Thyroid gland (tissue), 4 donors: ENCODE data around the gene S1PR1. TPM values are rescaled to one million over a fixed set of nuclear protein-coding genes. Genes with fewer than 3 reads are reported as not detected.

ENCODE experiments used
- DNase-seq, 2 donors: peaks; one replicate each; pipeline ENCODE4 v3.0.0-alpha.2; 2019
- H3K27ac ChIP-seq, 3 donors: fragments of 200-600 bp; sonication (generic); 1 replicate in 2 of 3; 2 replicates in 1 of 3; pipeline ENCODE4 v1.5.1; 2016 to 2019; ENCODE audit warnings: mild to moderate bottlenecking in 1 of 3, moderate library complexity in 1 of 3
- H3K27me3 ChIP-seq: fragments of 200-600 bp; sonication (generic); one replicate; pipeline ENCODE4 v1.5.1; 2019
- H3K36me3 ChIP-seq, 2 donors: fragments of 200-600 bp; sonication (generic); one replicate each; pipeline ENCODE4 v1.5.1; 2016 to 2019
- H3K4me1 ChIP-seq, 2 donors: fragments of 200-600 bp; sonication (generic); one replicate each; pipeline ENCODE4 v1.5.1; 2017 to 2019
- H3K4me3 ChIP-seq, 3 donors: fragments of 200-600 bp; sonication (generic); replicated peaks in 1 of 3; 1 replicate in 2 of 3; 2 replicates in 1 of 3; pipeline ENCODE4 v1.5.1; 2016; ENCODE audit warnings: mild to moderate bottlenecking in 1 of 3
- H3K9me3 ChIP-seq: fragments of 200-600 bp; sonication (generic); one replicate; pipeline ENCODE4 v1.5.1; 2017
- POLR2A ChIP-seq, 2 donors: fragments of 450-650 bp; IDR thresholded peaks; one replicate each; pipeline ENCODE4 v1.6.1; 2017; ENCODE audit warnings: antibody characterized with exemption in 2 of 2, mild to moderate bottlenecking in 2 of 2, moderate library complexity in 1 of 2
- WGBS, 2 donors: methylation state at CpG; one replicate each; pipeline ENCODE4 v1.1.5; 2017; 5-methylcytosine and 5-hydroxymethylcytosine counted together
- intact Hi-C: fragments of 100-400 bp; cut with DNase I; formaldehyde crosslinking; loops from one replicate; pipeline ENCODE4 v1.15.1; 2023
- total RNA-seq, 4 donors: library from RNA; depleted of rRNA; stranded (reverse); fragments of >200 nt; gene quantifications; one replicate each; pipeline ENCODE4 v1.2.3, GENCODE V29; 2016
- TF ChIP-seq, protein P1 (sequence below), 6 experiments: fragments of 200-600 bp in 3 of 6; fragments of 450-650 bp in 3 of 6; sonication (generic) in 3 of 6; IDR thresholded peaks; one replicate each; pipeline ENCODE4 v1.5.1; 2016 to 2019; ENCODE audit warnings: antibody characterized with exemption in 6 of 6, mild to moderate bottlenecking in 2 of 6, inconsistent platforms in 1 of 6, moderate library complexity in 1 of 6

S1PR1 gene
- total RNA-seq, 4 donors from 2014 or later, result 34.5 to 92.7 (median 67.0) TPM

DNA sequence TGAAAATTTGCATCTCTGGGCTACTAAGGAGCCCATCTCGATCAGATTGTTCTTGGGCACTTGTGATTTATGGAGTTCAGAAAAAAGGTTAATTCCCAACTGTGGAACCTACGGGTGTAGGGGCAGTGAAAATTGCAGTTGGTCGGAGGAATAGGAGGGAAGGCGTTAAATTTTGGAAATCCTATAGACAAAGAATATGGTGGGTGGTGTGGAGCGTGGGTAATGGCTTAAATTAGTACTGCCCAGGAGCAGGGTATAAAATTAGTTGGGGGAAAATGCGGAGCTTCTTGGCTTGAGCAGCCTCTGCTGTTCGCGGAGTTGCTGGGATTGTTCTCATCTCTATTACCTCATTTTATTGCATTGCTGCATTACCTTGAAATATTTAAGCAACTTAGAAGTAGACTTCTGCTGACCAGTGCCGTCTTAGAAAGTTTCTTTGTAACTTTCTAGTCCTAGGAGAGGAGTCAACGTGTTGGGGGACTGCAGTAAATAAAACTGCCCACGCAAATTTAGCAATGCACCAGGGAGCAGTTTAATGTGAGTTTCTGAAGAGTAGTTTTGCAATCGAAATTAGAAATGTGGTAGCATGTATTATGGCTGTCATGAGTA, 514 bp downstream of the S1PR1 start:
- Histone ChIP-seq H3K4me1 (peaks cover 7 to 13% of the 10 kb centered on the region in 2 donors), H3K27me3 (no peaks in the 10 kb centered on the region), H3K36me3 (no peaks in the 10 kb centered on the region), H3K27ac (peak overlapping the region; percentile 59 to 87 (median 70)), H3K4me3 (peak overlapping the region; percentile 3 to 45 (median 26)), H3K9me3 (no peaks in the 10 kb centered on the region)
- DNase-seq, result no peak
- WGBS, 2 donors, result 5 to 10% methylated on average over 12 of the region's 12 CpGs
- TF ChIP-seq, protein P1, sequence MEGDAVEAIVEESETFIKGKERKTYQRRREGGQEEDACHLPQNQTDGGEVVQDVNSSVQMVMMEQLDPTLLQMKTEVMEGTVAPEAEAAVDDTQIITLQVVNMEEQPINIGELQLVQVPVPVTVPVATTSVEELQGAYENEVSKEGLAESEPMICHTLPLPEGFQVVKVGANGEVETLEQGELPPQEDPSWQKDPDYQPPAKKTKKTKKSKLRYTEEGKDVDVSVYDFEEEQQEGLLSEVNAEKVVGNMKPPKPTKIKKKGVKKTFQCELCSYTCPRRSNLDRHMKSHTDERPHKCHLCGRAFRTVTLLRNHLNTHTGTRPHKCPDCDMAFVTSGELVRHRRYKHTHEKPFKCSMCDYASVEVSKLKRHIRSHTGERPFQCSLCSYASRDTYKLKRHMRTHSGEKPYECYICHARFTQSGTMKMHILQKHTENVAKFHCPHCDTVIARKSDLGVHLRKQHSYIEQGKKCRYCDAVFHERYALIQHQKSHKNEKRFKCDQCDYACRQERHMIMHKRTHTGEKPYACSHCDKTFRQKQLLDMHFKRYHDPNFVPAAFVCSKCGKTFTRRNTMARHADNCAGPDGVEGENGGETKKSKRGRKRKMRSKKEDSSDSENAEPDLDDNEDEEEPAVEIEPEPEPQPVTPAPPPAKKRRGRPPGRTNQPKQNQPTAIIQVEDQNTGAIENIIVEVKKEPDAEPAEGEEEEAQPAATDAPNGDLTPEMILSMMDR (IDR thresholded peaks at IDR 0.05), result no peak
- no peak for TF ChIP-seq POLR2A (IDR thresholded peaks at IDR 0.05)
- intact Hi-C loops, result loop anchor here (5.0 kb wide), 1 partner anchor 315 kb away; no protein-coding TSS in a partner anchor

DNA sequence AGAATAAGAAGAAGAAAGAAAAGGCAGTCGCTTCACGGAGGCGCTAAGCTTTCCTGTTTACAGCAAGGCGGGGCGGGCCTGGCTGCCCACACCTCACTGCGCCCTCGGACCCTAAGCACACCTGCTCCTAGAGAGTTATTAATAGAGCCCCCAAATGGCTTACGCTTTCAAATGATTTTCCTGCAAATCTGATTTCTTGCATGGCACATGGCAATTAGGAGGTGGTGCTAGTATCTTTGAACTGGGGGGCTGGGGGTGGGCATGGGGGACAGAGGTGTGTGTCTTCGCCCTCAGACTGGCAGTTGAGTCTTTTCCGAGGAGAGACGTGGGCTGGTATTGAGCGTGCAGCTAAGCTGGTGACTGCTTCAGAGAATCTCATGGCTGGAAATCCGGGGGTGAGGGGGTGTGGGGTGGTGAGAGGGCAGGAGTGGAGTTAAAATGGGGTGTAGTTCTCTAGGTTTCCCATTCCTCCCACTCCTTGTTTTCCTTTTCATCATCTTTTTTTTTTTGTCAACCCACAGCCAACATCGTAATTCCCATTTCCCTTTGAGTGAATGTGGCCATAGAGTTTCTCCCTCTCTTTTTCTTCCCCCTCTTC, 1.3 kb downstream of the S1PR1 start:
- no peak for DNase-seq
- intact Hi-C loops, result loop anchor here (5.0 kb wide), 1 partner anchor 316 kb away; no protein-coding TSS in a partner anchor
- H3K4me1 ChIP-seq, result peaks cover 7 to 13% of the 10 kb centered on the region in 2 donors
- H3K36me3 ChIP-seq, result no peaks in the 10 kb centered on the region
- H3K27me3 ChIP-seq, result no peaks in the 10 kb centered on the region
- peak overlapping the region; percentile 51 to 87 (median 70) for H3K27ac ChIP-seq
- no peak for TF ChIP-seq POLR2A (IDR thresholded peaks at IDR 0.05)
- TF ChIP-seq, protein P1 (IDR thresholded peaks at IDR 0.05), result no peak
- peak overlapping the region in 1 of 3 donors; percentile 45 for H3K4me3 ChIP-seq
- no peaks in the 10 kb centered on the region for H3K9me3 ChIP-seq
- WGBS, 2 donors, result 18 to 33% methylated on average over 14 of the region's 14 CpGs

GRCh38 chr1:101238681-101239094, 1.9 kb downstream of the S1PR1 start:
- TF ChIP-seq, protein P1 (IDR thresholded peaks at IDR 0.05), result peak; percentile 76 to 97 (median 84)
- TF ChIP-seq POLR2A (IDR thresholded peaks at IDR 0.05), result no peak
- peak; percentile 78 to 86 for DNase-seq
- H3K9me3 ChIP-seq, result no peaks in the 10 kb centered on the region
- H3K36me3 ChIP-seq, result no peaks in the 10 kb centered on the region
- no peak overlapping the region for H3K4me3 ChIP-seq
- H3K27me3 ChIP-seq, result no peaks in the 10 kb centered on the region
- peak overlapping the region; percentile 51 to 87 (median 70) for H3K27ac ChIP-seq
- intact Hi-C loops, result loop anchor here (5.0 kb wide), 1 partner anchor 316 kb away; no protein-coding TSS in a partner anchor
- WGBS, 2 donors, result 2 to 3% methylated on average over 17 of the region's 17 CpGs
- H3K4me1 ChIP-seq, result peaks cover 7 to 13% of the 10 kb centered on the region in 2 donors

DNA sequence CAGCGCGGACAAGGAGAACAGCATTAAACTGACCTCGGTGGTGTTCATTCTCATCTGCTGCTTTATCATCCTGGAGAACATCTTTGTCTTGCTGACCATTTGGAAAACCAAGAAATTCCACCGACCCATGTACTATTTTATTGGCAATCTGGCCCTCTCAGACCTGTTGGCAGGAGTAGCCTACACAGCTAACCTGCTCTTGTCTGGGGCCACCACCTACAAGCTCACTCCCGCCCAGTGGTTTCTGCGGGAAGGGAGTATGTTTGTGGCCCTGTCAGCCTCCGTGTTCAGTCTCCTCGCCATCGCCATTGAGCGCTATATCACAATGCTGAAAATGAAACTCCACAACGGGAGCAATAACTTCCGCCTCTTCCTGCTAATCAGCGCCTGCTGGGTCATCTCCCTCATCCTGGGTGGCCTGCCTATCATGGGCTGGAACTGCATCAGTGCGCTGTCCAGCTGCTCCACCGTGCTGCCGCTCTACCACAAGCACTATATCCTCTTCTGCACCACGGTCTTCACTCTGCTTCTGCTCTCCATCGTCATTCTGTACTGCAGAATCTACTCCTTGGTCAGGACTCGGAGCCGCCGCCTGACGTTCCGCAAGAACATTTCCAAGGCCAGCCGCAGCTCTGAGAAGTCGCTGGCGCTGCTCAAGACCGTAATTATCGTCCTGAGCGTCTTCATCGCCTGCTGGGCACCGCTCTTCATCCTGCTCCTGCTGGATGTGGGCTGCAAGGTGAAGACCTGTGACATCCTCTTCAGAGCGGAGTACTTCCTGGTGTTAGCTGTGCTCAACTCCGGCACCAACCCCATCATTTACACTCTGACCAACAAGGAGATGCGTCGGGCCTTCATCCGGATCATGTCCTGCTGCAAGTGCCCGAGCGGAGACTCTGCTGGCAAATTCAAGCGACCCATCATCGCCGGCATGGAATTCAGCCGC, 2.5 kb downstream of the S1PR1 start:
- intact Hi-C loops, result loop anchor here (5.0 kb wide), 1 partner anchor 317 kb away; no protein-coding TSS in a partner anchor
- no peaks in the 10 kb centered on the region for H3K27me3 ChIP-seq
- peak overlapping the region; percentile 46 to 87 (median 70) for H3K27ac ChIP-seq
- no peak overlapping the region for H3K4me3 ChIP-seq
- H3K4me1 ChIP-seq, result peaks cover 7 to 13% of the 10 kb centered on the region in 2 donors
- no peaks in the 10 kb centered on the region for H3K9me3 ChIP-seq
- no peak for DNase-seq
- 83 to 85% methylated on average over 42 of the region's 42 CpGs for WGBS, 2 donors
- TF ChIP-seq, protein P1 (IDR thresholded peaks at IDR 0.05), result no peak
- TF ChIP-seq POLR2A (IDR thresholded peaks at IDR 0.05), result no peak
- H3K36me3 ChIP-seq, result no peaks in the 10 kb centered on the region
